GM18868 (cell line): ENCODE results near the gene ARL14.

ENCODE experiments used
- ATAC-seq: cut with Tn5 transposase; IDR thresholded peaks from one replicate; pipeline ENCODE4 v1.9.1; 2021; ENCODE audit warnings: mild to moderate bottlenecking, moderate library complexity; ENCODE audit not compliant: unreplicated experiment

Gene ARL14

DNA sequence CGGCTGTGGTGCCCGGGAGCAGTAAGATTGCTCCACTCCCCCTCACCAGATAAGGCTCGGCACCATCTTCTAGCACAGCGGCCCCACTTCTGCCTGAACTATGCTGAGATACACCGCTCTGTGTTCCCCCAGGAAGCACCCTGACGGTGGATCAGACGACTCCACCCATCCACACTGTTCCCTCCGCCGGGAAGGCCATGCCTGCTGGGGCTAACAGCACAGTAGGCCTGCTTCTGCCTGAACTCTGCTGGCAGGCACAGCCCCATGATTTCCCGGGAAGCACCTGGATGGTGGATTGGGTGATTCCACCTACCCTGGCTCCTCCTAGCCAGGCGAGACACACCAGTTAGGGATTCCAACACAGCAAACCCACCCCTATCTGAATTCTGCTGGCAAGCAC is 42.8 kb downstream of the ARL14 start:
- peak; percentile 12 for ATAC-seq

DNA sequence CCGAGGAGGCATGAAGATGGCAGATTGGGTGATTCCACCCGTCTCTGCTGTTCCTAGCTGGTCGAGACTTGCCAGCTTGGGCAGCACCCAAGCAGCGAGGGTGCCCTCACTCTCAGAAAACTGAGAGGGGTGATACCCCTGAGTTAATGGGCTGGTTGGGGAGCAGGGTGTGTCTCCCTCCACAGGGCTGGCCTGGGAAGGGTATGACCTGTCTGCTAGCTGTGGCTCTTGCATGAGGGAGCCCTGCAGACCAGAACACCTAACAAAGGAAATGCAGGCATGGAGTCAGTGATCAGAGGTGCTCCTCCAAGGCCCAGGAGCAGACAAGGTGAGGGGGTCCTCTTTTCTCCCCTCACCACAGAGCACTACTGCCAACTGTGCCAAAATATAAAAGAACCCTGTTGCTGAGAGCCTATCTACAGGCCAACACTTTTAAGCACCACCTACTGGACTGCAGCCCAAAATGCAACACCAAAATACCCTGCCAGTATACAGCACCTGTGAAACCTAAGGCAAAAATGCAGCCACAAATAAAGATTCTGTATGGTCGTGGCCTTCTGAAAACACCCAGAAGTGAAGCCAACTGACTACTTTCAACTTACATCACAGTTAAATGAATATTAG is 43.3 kb downstream of the ARL14 start:
- peak; percentile 76 for ATAC-seq

- ATAC-seq = no peak
These were observed 45.4 kb downstream of the ARL14 start for GRCh38 chr3:160722331-160722730.

DNA sequence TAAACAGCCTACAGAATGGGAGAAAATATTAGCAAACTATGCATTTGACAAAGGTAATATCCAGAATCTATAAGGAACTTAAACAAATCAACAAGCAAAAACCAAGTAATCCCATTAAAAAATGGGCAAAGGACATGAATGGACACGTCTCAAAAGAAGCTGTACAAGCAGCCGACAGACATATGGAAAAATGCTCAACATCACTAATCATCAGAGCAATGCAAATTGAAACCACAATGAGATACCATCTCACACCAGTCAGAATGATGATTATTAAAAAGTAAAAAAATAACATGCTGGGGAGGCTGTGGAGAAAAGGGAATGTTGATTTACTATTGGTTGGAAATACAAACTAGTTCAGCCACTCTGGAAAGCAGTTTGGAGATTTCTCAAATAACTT is 48.4 kb downstream of the ARL14 start:
- no peak for ATAC-seq
